Measurements from ENCODE around the gene IL4. TPM values are rescaled to one million over a fixed set of nuclear protein-coding genes. Genes with fewer than 3 reads are reported as not detected.

IL4 gene
- total and polyA plus RNA-seq, 2 of the 13 experiments (the other 11 are each of a cell fraction or from before 2014, with no cell fraction given), result not detected

DNA sequence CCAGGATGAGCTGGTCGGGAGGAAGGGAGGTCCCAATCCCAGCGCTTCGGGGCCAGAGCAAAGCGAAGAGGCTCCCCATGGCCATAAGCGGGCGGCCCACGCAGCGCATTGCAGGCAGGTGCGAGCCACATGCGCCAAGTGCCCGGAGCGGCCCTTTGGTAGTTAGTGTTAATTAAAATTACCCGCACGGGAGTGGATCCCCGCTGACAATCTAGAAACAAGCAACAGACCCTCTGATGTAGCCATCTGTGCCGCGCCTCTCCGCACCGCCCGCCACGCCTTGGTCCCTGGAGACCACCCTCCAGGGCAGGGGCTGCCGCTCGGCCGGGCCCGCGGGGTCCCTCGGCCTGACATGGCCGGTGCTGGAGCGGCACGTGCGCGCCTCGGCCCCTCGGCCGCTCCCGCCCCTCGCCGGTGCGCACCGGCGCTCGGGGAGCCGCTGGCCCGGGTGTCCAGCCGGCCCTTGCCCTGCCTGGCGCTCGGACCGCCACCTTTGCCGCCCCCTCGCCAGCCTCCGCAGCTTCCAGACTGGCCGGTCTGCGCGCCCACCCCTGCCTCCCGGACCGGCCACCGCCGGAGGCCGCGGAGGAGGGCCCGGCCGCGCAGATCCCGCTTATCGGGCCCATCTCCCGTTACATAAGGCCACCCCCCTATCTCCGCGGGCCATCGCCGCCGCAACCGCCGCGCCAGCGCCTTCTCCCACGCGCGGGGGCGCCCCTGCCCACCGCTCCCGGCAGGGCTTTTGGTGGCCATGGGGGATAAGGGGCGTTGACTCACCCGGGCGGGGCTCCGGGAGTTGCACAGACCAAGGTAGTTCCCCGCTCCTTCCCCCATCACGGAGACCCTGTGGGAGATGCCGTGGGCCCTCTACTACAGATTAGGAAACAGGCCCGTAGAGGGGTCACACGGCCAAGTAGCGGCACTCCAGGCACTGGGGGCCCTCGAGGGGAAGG lies 17.7 kb upstream of the IL4 start:
- peaks cover 27% of the 10 kb centered on the region for H3K4me1 ChIP-seq (ENCODE audit: insufficient read depth, low read length)
- H3K4me3 ChIP-seq (replicated peaks in 1 of 3; ENCODE audit: insufficient read depth in 1 of 3, low read depth in 2 of 3, low read length in 3 of 3), result no peak overlapping the region
- H3K9me3 ChIP-seq (ENCODE audit: low read length), result no peaks in the 10 kb centered on the region
- 88% methylated on average over 57 of the region's 92 CpGs for WGBS (ENCODE audit: low lambda C conversion rate)
- POLR2A ChIA-PET, result no interaction called here
- no peak overlapping the region for H2AFZ ChIP-seq (ENCODE audit: low read length)
- DNase-seq (ENCODE audit: low spot score), result no peak
- H3K27me3 ChIP-seq (ENCODE audit: control insufficient read depth in 1 of 2, insufficient read depth in 2 of 2, low read length in 2 of 2), result peaks cover 1 to 5% of the 10 kb centered on the region in 2 experiments; a peak in 1 of 5 replicates
- CTCF ChIA-PET (ENCODE audit: low intra/inter-chr PET ratio, low total read pairs), result no interaction called here
- H3K27ac ChIP-seq (ENCODE audit: extremely low read length, insufficient read depth, low read length), result no peak overlapping the region
- TF ChIP-seq, protein P1, sequence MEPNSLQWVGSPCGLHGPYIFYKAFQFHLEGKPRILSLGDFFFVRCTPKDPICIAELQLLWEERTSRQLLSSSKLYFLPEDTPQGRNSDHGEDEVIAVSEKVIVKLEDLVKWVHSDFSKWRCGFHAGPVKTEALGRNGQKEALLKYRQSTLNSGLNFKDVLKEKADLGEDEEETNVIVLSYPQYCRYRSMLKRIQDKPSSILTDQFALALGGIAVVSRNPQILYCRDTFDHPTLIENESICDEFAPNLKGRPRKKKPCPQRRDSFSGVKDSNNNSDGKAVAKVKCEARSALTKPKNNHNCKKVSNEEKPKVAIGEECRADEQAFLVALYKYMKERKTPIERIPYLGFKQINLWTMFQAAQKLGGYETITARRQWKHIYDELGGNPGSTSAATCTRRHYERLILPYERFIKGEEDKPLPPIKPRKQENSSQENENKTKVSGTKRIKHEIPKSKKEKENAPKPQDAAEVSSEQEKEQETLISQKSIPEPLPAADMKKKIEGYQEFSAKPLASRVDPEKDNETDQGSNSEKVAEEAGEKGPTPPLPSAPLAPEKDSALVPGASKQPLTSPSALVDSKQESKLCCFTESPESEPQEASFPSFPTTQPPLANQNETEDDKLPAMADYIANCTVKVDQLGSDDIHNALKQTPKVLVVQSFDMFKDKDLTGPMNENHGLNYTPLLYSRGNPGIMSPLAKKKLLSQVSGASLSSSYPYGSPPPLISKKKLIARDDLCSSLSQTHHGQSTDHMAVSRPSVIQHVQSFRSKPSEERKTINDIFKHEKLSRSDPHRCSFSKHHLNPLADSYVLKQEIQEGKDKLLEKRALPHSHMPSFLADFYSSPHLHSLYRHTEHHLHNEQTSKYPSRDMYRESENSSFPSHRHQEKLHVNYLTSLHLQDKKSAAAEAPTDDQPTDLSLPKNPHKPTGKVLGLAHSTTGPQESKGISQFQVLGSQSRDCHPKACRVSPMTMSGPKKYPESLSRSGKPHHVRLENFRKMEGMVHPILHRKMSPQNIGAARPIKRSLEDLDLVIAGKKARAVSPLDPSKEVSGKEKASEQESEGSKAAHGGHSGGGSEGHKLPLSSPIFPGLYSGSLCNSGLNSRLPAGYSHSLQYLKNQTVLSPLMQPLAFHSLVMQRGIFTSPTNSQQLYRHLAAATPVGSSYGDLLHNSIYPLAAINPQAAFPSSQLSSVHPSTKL (CRISPR knock-in tag; IDR thresholded peaks at IDR 0.05), result no peak
- no peak for TF ChIP-seq GFI1 (CRISPR knock-in tag; IDR thresholded peaks at IDR 0.05; ENCODE audit: borderline replicate concordance)
- TF ChIP-seq, protein P2, sequence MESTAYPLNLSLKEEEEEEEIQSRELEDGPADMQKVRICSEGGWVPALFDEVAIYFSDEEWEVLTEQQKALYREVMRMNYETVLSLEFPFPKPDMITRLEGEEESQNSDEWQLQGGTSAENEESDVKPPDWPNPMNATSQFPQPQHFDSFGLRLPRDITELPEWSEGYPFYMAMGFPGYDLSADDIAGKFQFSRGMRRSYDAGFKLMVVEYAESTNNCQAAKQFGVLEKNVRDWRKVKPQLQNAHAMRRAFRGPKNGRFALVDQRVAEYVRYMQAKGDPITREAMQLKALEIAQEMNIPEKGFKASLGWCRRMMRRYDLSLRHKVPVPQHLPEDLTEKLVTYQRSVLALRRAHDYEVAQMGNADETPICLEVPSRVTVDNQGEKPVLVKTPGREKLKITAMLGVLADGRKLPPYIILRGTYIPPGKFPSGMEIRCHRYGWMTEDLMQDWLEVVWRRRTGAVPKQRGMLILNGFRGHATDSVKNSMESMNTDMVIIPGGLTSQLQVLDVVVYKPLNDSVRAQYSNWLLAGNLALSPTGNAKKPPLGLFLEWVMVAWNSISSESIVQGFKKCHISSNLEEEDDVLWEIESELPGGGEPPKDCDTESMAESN (CRISPR knock-in tag; conservative IDR thresholded peaks at IDR 0.05), result no peak
- TF ChIP-seq, protein P3, sequence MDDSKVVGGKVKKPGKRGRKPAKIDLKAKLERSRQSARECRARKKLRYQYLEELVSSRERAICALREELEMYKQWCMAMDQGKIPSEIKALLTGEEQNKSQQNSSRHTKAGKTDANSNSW (CRISPR knock-in tag; IDR thresholded peaks at IDR 0.05; ENCODE audit: borderline replicate concordance), result no peak
- TF ChIP-seq, protein P4, sequence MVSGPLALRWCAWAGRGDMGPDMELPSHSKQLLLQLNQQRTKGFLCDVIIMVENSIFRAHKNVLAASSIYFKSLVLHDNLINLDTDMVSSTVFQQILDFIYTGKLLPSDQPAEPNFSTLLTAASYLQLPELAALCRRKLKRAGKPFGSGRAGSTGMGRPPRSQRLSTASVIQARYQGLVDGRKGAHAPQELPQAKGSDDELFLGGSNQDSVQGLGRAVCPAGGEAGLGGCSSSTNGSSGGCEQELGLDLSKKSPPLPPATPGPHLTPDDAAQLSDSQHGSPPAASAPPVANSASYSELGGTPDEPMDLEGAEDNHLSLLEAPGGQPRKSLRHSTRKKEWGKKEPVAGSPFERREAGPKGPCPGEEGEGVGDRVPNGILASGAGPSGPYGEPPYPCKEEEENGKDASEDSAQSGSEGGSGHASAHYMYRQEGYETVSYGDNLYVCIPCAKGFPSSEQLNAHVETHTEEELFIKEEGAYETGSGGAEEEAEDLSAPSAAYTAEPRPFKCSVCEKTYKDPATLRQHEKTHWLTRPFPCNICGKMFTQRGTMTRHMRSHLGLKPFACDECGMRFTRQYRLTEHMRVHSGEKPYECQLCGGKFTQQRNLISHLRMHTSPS (CRISPR knock-in tag; IDR thresholded peaks at IDR 0.05; ENCODE audit: low read depth), result no peak
- TF ChIP-seq ATAD3A (CRISPR knock-in tag; IDR thresholded peaks at IDR 0.05), result no peak
- no peak for TF ChIP-seq SAP130 (CRISPR knock-in tag; IDR thresholded peaks at IDR 0.05; ENCODE audit: low read depth)
- no peak for TF ChIP-seq KAT8 (CRISPR knock-in tag; IDR thresholded peaks at IDR 0.05)
- TF ChIP-seq ZNF30 (CRISPR knock-in tag; IDR thresholded peaks at IDR 0.05), result no peak
- no peak for TF ChIP-seq ZFY (CRISPR knock-in tag; IDR thresholded peaks at IDR 0.05)
- intact Hi-C loops (cut with micrococcal nuclease; ENCODE audit: unreplicated experiment) (no loop called here), in situ Hi-C loops (cut with HindIII; ENCODE audit: extremely low pct_ligation_motif_present, low pct_unique_long_range_greater_than_20kb) (loop anchor here (25.0 kb wide), 1 partner anchor 269 kb away; no protein-coding TSS in a partner anchor)
- H3K79me2 ChIP-seq (ENCODE audit: insufficient read depth, low read length), result no peaks in the 10 kb centered on the region
- H4K20me1 ChIP-seq (ENCODE audit: insufficient read depth, low read length), result no peaks in the 10 kb centered on the region
- no peak overlapping the region for H3K4me2 ChIP-seq (ENCODE audit: low read depth, low read length)
- no TSS peak for BruUV-seq (replicated peaks)
- no peak overlapping the region for H3K9ac ChIP-seq (ENCODE audit: insufficient read depth, low read depth, low read length)
- FAIRE-seq, result no peak
- H3K36me3 ChIP-seq (replicated peaks in 1 of 2; ENCODE audit: control insufficient read depth in 1 of 2, insufficient read depth in 2 of 2, low read length in 2 of 2), result no peaks in the 10 kb centered on the region
- ATAC-seq, result no peak

Data from HepG2 (cell line).